ENCODE data around the gene SLC22A2. TPM values are rescaled to one million over a fixed set of nuclear protein-coding genes. Genes with fewer than 3 reads are reported as not detected.
A peak's percentile ranks its signal among the peaks of the same experiment; 100 is the strongest.

The SLC22A2 gene
- total and polyA plus RNA-seq, 8 donors = not detected

- no peak for TF ChIP-seq CTCF (IDR thresholded peaks at IDR 0.05)
- DNase-seq = no peak
- no peaks in the 10 kb centered on the region for H3K36me3 ChIP-seq
- H3K27me3 ChIP-seq = no peaks in the 10 kb centered on the region
- peak in 2 of 4 donors; percentile 29 to 65 for ATAC-seq
- FAIRE-seq = no peak
- no peaks in the 10 kb centered on the region for H3K4me1 ChIP-seq
- no peaks in the 10 kb centered on the region for H3K9me3 ChIP-seq
- 79 to 84% methylated on average over 14 to 15 of the region's 15 CpGs for WGBS, 2 donors
- intact Hi-C loops (cut with DNase I) = no loop called here
- no peak overlapping the region for H3K27ac ChIP-seq
- H3K4me3 ChIP-seq = no peak overlapping the region
Observed at GRCh38 chr6:160300076-160300695, 41.6 kb upstream of the SLC22A2 start.

- 90 to 94% methylated on average over 11 of the region's 11 CpGs for WGBS, 2 donors
- no peak for ATAC-seq
- Histone ChIP-seq H3K4me3 (no peak overlapping the region), H3K9me3 (no peaks in the 10 kb centered on the region), H3K4me1 (no peaks in the 10 kb centered on the region), H3K27me3 (no peaks in the 10 kb centered on the region), H3K27ac (no peak overlapping the region), H3K36me3 (no peaks in the 10 kb centered on the region)
- DNase-seq = no peak
- no peak for FAIRE-seq
- TF ChIP-seq CTCF (IDR thresholded peaks at IDR 0.05) = no peak
- intact Hi-C loops (cut with DNase I) = no loop called here
Observed at GRCh38 chr6:160299559-160299958, 40.9 kb upstream of the SLC22A2 start.

- FAIRE-seq = no peak
- H3K9me3 ChIP-seq = no peaks in the 10 kb centered on the region
- no peaks in the 10 kb centered on the region for H3K4me1 ChIP-seq
- no peak for ATAC-seq
- no peak overlapping the region for H3K4me3 ChIP-seq
- no peaks in the 10 kb centered on the region for H3K36me3 ChIP-seq
- no peak for DNase-seq
- TF ChIP-seq CTCF (IDR thresholded peaks at IDR 0.05) = no peak
- WGBS, 2 donors = 75 to 77% methylated on average over 8 of the region's 8 CpGs
- H3K27ac ChIP-seq = no peak overlapping the region
- no peaks in the 10 kb centered on the region for H3K27me3 ChIP-seq
- intact Hi-C loops (cut with DNase I) = no loop called here
Observed at GRCh38 chr6:160298121-160298520, 39.5 kb upstream of the SLC22A2 start.

GRCh38 chr6:160297310-160297709 lies 38.7 kb upstream of the SLC22A2 start:
- 62 to 69% methylated on average over 6 of the region's 6 CpGs for WGBS, 2 donors
- DNase-seq (peak in 1 of 6 donors; percentile 24), ATAC-seq (peak in 2 of 4 donors; percentile 42 to 59), FAIRE-seq (no peak)
- Histone ChIP-seq H3K4me3 (no peak overlapping the region), H3K27me3 (no peaks in the 10 kb centered on the region), H3K27ac (no peak overlapping the region), H3K36me3 (no peaks in the 10 kb centered on the region), H3K9me3 (no peaks in the 10 kb centered on the region), H3K4me1 (no peaks in the 10 kb centered on the region)
- TF ChIP-seq CTCF (IDR thresholded peaks at IDR 0.05) = no peak
- intact Hi-C loops (cut with DNase I) = no loop called here

GRCh38 chr6:160293844-160294243 lies 35.2 kb upstream of the SLC22A2 start:
- 43 to 49% methylated on average over 8 of the region's 8 CpGs for WGBS, 2 donors
- Histone ChIP-seq H3K27me3 (no peaks in the 10 kb centered on the region), H3K4me3 (no peak overlapping the region), H3K27ac (no peak overlapping the region), H3K36me3 (no peaks in the 10 kb centered on the region), H3K9me3 (no peaks in the 10 kb centered on the region), H3K4me1 (no peaks in the 10 kb centered on the region)
- no peak for DNase-seq
- ATAC-seq = no peak
- no peak for TF ChIP-seq CTCF (IDR thresholded peaks at IDR 0.05)
- FAIRE-seq = no peak
- intact Hi-C loops (cut with DNase I) = no loop called here

All from pancreas (tissue), 10 donors.